ENCODE data around the gene TGM2. TPM values are rescaled to one million over a fixed set of nuclear protein-coding genes. Genes with fewer than 3 reads are reported as not detected.
A peak's percentile ranks its signal among the peaks of the same experiment; 100 is the strongest.

Gene TGM2
- total and polyA plus RNA-seq, 9 of the 15 experiments (the other 6 are each of a cell fraction or from before 2014, with no cell fraction given), result 5.5 to 78.5 (median 37.6) TPM

DNA sequence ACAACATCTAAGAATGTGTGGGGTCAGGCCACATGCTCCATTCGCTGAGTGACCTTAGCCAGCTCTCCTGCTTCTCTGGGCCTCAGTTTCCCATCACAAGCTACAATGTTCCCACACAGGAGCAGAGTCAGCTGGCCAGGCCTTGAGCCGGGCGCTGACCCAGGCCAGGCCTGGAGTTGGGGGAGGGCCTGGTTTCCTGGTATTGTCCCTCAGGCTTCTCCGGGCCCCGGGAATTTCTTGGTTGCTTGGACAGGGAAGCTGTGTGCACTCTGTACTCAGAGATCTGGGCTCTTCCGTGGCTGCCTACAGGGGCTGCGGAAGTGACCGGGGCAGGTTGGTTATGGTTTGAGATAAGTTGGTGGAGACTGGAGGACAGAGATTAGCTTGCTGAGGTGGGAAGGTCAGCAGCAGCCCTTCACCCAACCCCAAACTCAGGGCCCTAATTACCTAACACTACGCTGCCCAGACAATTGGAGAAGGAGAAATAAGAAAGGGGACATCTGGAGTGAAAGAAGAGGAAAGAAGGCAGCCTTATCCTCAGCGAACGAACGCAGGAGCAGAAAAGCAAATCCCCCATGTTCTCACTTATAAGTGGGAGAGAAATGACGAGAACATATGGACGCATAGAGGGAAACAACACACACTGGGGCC is 6.2 kb downstream of the TGM2 start (continued):
- TF ChIP-seq ARID4B (CRISPR knock-in tag; IDR thresholded peaks at IDR 0.05), result no peak; the same call in 1 of the 2 replicates
- no peak for TF ChIP-seq PRPF4 (IDR thresholded peaks at IDR 0.05; ENCODE audit: insufficient read depth, low read depth, low read length, poor library complexity, severe bottlenecking)
- TF ChIP-seq STAT5A (IDR thresholded peaks at IDR 0.05; ENCODE audit: borderline replicate concordance, low read length), result peak; percentile 82
- TF ChIP-seq RBFOX2 (IDR thresholded peaks at IDR 0.05; ENCODE audit: low read depth, low read length), result peak; percentile 57
- no peak for TF ChIP-seq DLX4 (CRISPR knock-in tag; IDR thresholded peaks at IDR 0.05)
- peak; percentile 61 for TF ChIP-seq CREB1 (IDR thresholded peaks at IDR 0.05)
- no peak for TF ChIP-seq CREB1 (CRISPR knock-in tag; IDR thresholded peaks at IDR 0.05)
- TF ChIP-seq, protein P1, sequence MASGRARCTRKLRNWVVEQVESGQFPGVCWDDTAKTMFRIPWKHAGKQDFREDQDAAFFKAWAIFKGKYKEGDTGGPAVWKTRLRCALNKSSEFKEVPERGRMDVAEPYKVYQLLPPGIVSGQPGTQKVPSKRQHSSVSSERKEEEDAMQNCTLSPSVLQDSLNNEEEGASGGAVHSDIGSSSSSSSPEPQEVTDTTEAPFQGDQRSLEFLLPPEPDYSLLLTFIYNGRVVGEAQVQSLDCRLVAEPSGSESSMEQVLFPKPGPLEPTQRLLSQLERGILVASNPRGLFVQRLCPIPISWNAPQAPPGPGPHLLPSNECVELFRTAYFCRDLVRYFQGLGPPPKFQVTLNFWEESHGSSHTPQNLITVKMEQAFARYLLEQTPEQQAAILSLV (tag; IDR thresholded peaks at IDR 0.05), result no peak
- TF ChIP-seq CEBPG (CRISPR knock-in tag; IDR thresholded peaks at IDR 0.05), result peak; percentile 39; the same call in 1 of the 2 replicates
- TF ChIP-seq CEBPG (tag; conservative IDR thresholded peaks at IDR 0.05 in 1 of 2, IDR thresholded peaks at IDR 0.05 in 1 of 2), result no peak; a peak in 1 of 4 replicates
- TF ChIP-seq ZNF41 (CRISPR knock-in tag; conservative IDR thresholded peaks at IDR 0.05), result no peak
- peak; percentile 77 to 78; a peak in 3 of 4 replicates for TF ChIP-seq ARNT (IDR thresholded peaks at IDR 0.05)
- no peak for TF ChIP-seq POLR2B (IDR thresholded peaks at IDR 0.05; ENCODE audit: low read depth, partially characterized antibody)
- TF ChIP-seq TAL1 (IDR thresholded peaks at IDR 0.05), result peak; percentile 93
- 0 out of 2 replicates have a peak, but pooled peaks have one; percentile 24 for TF ChIP-seq POLR2G (IDR thresholded peaks at IDR 0.05; ENCODE audit: low read depth, low read length)
- TF ChIP-seq ESRRA (IDR thresholded peaks at IDR 0.05; ENCODE audit: borderline replicate concordance, low read depth), result peak; percentile 72; the same call in 1 of the 2 replicates
- TF ChIP-seq, protein P2, sequence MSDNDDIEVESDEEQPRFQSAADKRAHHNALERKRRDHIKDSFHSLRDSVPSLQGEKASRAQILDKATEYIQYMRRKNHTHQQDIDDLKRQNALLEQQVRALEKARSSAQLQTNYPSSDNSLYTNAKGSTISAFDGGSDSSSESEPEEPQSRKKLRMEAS (CRISPR knock-in tag; IDR thresholded peaks at IDR 0.05), result peak; percentile 29; the same call in 1 of the 2 replicates
- TF ChIP-seq, protein P3, sequence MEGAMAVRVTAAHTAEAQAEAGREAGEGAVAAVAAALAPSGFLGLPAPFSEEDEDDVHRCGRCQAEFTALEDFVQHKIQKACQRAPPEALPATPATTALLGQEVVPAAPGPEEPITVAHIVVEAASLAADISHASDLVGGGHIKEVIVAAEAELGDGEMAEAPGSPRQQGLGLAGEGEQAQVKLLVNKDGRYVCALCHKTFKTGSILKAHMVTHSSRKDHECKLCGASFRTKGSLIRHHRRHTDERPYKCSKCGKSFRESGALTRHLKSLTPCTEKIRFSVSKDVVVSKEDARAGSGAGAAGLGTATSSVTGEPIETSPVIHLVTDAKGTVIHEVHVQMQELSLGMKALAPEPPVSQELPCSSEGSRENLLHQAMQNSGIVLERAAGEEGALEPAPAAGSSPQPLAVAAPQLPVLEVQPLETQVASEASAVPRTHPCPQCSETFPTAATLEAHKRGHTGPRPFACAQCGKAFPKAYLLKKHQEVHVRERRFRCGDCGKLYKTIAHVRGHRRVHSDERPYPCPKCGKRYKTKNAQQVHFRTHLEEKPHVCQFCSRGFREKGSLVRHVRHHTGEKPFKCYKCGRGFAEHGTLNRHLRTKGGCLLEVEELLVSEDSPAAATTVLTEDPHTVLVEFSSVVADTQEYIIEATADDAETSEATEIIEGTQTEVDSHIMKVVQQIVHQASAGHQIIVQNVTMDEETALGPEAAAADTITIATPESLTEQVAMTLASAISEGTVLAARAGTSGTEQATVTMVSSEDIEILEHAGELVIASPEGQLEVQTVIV (CRISPR knock-in tag; IDR thresholded peaks at IDR 0.05; ENCODE audit: borderline replicate concordance), result no peak
